HG03520 (cell line): Measurements from ENCODE around the gene UCP3.

Experiments used
- ATAC-seq: cut with Tn5 transposase; IDR thresholded peaks from one replicate; pipeline ENCODE4 v1.9.1; 2021; ENCODE audit warnings: mild to moderate bottlenecking, moderate library complexity; ENCODE audit not compliant: unreplicated experiment

UCP3 gene

GRCh38 chr11:74018331-74019005, 9.6 kb upstream of the UCP3 start:
- no peak for ATAC-seq

- no peak for ATAC-seq
Observed at GRCh38 chr11:74017631-74018030, 8.7 kb upstream of the UCP3 start.

GRCh38 chr11:74015919-74016684, 7.2 kb upstream of the UCP3 start:
- no peak for ATAC-seq

DNA sequence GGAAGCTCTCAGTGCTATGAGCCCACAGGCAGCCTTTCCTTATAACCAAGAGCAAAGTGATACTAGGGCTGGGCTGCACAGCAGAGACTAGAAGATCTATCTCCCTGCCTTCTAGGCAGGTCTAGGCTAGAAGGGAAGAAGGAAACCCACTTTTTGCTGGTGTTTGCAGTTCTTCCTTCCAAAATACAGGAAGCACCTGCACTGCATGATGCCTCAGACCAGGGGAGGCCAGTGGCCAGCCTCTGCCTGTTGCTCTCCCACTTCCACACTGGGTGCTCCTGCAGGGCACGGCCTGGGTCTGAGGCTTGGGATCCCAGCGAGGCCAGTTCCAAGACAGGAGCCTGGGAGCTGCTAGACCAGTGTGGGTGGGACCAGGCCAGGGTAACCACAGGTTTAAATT, 6.0 kb upstream of the UCP3 start:
- ATAC-seq = no peak

DNA sequence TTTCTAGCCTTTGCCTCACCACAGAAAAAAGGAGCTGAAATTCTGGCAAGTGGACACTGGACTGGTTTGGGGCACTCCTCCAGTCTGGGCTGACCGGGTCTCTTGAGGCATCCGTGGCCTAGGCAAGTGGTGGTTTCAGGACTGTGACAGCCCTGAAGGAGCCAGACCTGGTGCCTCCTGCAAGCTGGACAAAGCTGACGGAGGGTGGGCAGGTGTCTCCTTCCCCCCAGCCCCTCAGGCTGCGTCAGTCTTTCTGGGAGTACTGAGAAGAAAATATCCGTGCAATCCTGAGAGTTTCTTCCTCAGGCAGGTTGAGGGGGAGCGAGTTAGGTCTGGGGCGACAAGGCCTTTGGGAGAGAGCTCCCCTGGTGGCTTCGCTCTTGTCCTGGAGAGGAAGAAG, 4.3 kb upstream of the UCP3 start:
- no peak for ATAC-seq

GRCh38 chr11:74012074-74012809, 3.4 kb upstream of the UCP3 start:
- no peak for ATAC-seq

DNA sequence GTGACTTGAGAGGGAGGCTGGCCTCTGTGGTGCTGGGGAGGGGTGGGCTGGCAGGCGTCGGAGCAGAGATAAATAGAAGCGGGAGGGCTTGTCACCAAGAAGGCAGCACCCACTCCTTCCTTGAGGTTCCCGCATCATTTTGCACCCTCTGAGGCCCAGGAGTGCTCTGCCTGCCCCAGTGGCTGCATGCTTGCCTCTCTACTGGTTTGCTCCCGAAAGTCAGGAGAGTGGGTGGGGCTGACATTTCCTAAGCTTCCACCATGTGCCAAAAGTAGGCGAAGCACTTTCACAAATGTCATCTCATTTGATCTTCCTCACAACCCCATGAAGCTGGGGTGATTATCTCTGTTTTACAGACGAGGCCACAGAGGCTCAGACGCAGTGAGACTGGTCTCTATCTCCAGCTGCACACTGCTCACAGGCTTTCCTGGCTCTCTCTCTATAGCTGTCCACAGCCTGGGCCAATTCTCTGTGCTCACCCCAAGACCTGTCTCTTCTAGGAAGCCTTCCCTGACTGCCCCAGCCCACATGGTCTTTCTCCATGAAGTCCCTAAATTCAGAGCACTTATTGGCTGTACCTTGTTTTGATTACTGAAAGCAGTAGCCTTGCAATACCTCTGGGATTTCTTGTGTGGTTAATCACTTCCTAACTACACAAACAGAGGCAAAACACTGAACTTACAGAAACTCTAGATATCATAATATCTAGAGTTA, 2.6 kb upstream of the UCP3 start:
- ATAC-seq = peak; percentile 67

DNA sequence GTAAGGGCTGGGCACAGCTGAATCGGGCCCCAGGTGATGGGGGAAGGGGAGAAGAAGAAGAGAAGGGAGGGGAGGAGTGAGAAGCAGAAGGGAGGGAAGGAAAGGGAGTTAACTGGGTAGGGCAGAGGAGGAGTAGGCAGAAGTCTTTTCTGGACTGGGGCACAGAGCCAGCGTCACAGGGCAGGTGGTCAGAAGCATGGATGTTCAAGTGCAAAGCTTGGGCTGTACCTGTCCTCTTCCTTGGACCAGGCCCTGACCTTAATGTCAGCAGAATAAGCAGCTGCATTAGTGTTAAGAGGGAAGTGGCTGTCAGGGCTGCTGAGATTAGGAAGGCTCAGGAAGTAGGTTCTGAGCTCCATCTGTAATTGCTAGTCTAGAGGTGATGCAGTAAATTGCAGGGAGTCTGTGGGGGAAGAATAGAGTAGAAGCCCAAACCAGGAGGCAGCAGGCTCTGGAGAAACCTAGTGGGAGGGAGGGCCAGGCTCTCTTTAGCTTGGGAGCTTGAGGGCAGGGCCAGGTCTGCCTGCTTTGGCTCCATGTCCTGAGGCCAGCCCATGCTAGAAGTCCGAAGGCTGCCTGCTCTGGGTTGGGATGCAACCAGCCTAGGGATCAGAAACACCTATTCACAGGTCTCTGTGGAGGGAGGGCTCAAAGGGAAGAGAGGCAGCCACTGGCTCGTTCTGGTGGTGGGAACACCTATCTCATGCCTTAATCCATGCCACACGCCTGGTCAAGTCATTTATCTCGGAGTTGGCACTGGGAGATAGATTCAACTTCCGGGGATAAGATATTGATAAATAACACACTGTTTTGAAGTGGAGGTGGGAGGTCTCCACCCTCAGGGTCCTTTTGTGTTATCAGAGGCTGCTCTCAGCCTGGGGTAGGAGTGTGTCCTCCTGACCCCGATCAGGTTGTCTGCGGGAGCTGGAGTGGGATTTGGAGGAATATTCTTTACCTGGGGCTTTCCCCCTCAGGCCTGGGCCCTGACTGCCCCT, 1.7 kb upstream of the UCP3 start:
- ATAC-seq = no peak

DNA sequence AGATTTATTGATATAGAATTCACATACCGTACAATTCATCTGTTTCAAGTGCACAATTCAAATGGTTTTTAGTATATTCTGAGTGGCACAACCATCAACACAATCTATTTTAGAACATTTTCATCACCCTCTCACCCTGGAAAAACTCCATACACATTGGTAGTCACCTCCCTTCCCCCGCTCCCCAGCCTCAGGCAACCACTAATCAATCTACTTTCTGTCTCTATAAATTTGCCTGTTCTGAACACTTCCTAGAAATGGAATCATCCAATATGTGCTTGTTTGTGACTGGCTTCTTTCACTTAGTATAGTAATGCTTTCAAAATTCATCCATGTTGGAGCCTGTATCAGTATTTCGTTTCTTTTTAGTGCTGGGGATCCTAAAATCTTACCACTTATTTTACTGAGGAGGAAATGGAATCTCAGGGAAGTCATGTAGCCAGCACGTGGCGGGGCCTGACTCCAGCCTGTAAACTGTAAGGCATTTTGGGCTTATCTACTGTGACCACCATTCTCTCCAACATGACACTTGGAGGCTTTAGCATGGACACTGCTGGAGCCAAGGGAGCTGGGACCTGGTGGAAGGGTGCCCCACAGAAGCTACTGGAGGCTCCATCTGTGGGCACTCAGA, 905 bp upstream of the UCP3 start:
- no peak for ATAC-seq

- no peak for ATAC-seq
Observed at GRCh38 chr11:74009230-74009547, 304 bp upstream of the UCP3 start.

DNA sequence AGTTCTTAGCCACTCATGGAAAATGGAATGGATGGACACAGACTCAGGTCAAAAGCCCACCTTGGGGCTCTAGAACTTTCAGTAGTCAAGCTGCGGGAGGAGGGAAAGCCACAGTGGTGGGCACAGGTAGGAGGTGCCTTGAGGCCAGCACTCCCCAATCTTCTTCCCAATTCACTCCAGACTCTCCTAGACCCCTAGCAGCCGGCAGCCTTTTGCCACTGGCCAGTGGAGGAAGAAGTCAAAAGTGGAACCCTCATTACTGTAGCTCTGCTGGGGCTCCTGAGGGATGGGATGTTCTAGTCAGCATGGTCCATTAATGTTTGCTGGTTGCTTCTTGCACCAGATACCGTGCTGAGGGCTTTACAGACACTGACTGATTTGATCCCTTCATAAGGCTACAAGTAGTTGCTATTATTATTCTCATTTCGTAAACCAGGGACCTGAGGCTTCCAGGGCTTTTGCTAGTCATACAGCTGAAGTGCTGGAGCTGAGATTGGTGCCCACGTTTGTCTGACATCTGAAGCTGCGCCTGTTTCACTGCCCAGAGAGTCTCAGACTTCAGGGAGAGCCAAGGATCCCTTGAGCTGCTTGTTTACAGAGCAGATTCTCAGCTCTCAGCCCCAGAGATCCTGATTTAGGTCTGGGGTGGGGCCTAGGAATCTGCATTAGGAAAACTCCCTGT, 1.1 kb downstream of the UCP3 start:
- no peak for ATAC-seq

DNA sequence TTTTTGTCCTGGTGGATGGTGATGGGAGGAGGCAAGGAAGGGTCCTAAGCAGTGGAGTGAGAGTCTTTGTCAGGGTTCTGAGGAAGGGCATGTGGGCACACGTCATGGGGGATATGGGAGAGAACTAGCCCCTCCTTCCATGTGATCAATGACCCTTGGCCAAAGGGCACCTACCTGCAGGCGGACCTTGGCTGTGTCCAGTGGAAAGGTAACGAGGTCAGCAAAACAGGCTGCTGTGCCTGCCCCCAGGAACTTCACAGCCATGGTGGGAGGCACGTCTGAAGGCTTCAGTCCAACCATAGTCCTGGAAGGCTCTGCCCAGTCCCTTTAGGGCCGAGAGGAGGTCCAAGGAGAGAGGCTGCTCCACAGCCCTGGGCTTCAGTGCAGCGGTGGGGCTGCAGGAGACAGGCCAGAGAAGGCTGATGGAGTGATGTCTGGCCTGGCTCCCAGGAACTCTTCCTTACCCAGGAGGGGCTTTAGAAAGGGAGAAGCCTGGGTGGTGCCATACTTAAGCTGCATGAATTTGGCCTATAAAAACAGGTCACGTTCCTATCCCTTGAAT, 2.1 kb downstream of the UCP3 start:
- ATAC-seq = no peak

GRCh38 chr11:74005721-74006517, 3.0 kb downstream of the UCP3 start:
- no peak for ATAC-seq

DNA sequence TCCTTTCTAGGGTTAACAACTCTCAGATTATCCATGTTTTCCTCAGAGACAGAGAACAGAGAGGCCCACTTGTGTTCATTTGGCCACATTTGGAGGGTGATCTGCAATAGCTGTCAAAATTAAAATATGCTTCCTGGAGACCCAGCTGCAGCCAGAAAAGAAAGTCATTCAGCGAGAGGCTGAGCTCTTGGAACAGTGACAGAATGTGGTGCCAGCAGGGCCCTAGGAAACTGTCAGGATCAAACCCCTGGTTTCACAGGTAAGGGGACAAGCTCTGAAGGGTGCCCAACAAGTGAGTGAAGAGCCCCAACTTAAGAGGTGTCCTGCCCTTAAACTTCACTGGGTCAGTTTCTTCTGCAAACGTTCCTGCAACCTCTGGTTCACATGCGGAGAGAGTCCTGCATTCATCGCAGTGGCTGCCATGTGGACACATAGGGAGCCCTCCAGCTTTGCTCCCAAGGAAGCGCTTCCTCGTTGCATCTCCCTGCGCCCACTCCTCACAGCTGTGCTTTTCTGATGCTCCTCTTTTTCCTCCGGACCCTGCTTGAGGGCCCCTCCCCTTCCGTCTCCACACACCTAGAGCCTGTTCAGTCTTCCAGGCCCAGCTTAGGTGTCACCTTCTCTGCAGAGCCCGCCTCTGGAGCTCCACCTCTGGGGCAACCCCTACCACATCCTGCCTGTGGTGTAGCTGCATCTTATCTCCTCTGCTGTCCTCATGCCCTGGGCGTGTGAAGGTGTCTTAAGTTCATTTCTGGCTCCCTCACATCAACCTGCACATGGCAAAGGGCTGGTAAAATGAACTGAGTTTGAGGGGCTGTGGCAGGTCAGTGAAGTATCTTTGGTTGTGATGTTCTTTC, 3.9 kb downstream of the UCP3 start:
- no peak for ATAC-seq

DNA sequence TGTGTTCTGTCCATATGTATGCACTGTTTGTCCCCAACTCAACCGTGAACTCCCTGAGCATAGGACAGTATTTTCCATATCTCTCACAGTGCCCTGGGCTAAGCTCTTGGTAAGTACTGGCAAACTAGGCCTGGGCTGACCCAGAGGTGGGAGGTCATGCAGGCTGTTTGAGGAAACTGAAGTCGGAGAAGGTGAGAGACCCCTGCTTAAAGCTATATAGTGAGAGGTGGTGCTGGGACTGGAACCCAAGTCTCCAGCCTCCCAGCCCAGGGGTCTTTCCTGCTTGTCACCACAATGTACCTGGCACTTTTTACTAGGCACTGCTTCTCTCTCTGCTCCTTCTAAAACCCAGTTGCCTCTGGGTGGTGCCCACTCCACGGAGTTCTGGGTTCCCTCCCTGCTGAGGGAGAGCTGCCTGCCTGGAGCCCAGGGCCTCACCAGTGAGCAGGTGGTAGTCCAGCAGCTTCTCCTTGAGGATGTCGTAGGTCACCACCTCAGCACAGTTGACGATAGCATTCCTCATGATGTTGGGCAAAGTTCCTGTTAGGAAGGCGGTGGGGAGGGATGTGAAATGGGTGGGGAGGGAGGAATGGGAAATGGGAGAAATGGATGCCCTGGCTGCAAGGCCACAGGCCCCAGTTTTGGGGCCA, 4.7 kb downstream of the UCP3 start:
- ATAC-seq = no peak

GRCh38 chr11:74002832-74003231, 6.1 kb downstream of the UCP3 start:
- no peak for ATAC-seq

DNA sequence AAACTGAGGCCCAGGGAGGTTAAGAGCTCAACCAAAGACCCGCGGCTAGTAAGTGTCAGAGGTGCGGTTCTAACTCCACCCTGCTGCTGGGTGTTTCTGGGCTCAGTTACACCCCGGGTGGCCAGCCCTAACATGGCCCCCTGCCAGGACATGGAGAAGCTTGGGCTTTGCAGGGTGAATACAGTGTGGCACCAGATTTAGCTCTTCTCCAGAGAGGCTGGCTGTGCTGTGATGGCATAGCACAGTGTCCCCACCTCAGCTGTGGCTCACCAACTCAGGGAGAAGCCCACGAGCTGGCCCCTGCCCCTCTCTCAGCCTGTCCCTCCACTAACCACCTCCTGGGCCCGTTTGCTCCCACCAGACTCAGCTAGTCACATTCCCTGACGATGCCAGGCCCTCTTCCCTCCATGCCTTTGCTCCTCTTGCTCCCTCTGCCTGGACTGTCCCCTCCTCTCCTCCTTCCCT, 7.0 kb downstream of the UCP3 start:
- no peak for ATAC-seq
